Measurements from ENCODE around the gene MCOLN2. TPM values are rescaled to one million over a fixed set of nuclear protein-coding genes. Genes with fewer than 3 reads are reported as not detected.

Gene MCOLN2
- total RNA-seq, 2 experiments from 2014 or later, result 51.8 to 60.6 TPM

GRCh38 chr1:84896279-84896678 lies 100.6 kb downstream of the MCOLN2 start:
- Mint-ChIP-seq H3K4me1 (peaks cover 11% of the 10 kb centered on the region), H3K36me3 (no peaks in the 10 kb centered on the region), H3K9me3 (ENCODE audit: low read depth) (no peaks in the 10 kb centered on the region), H3K4me3 (no peak overlapping the region), H3K27ac (no peak overlapping the region), H3K27me3 (peaks cover 57% of the 10 kb centered on the region)
- DNase-seq (no peak), ATAC-seq (no peak)
- CTCF ChIA-PET, result interaction anchor here (1.2 kb wide), 1 partner anchor 8 kb away, joined by 4 read pairs; no protein-coding TSS in a partner anchor

- Mint-ChIP-seq H3K4me1 (peaks cover 17% of the 10 kb centered on the region), H3K9me3 (ENCODE audit: low read depth) (no peaks in the 10 kb centered on the region), H3K36me3 (no peaks in the 10 kb centered on the region), H3K27me3 (peaks cover 54% of the 10 kb centered on the region), H3K4me3 (peak within 1 kb of the TSS; percentile 65), H3K27ac (no peak within 1 kb of the TSS)
- CTCF ChIA-PET, result interaction anchor here (0.9 to 1.2 kb wide), 2 partner anchors 43 to 111 kb away, joined by 3 read pairs; no protein-coding TSS in a partner anchor
- ATAC-seq (peak; percentile 76), DNase-seq (peak; percentile 55)
Measured at GRCh38 chr1:84892705-84893618, 104.0 kb downstream of the MCOLN2 start, which contains the start of gene LPAR3. LPAR3 (minus strand) TSS chr1:84893206; CDS start chr1:84866120, 27,086 bp downstream.

- H3K27me3 Mint-ChIP-seq, result peaks cover 41% of the 10 kb centered on the region
- ATAC-seq, result no peak
- H3K4me3 Mint-ChIP-seq, result no peak overlapping the region
- no peak overlapping the region for H3K27ac Mint-ChIP-seq
- CTCF ChIA-PET, result no interaction called here
- H3K36me3 Mint-ChIP-seq, result no peaks in the 10 kb centered on the region
- H3K4me1 Mint-ChIP-seq, result peaks cover 17% of the 10 kb centered on the region
- DNase-seq, result no peak
- H3K9me3 Mint-ChIP-seq (ENCODE audit: low read depth), result no peaks in the 10 kb centered on the region
Measured at GRCh38 chr1:84890566-84890965, 106.3 kb downstream of the MCOLN2 start.

- peaks cover 31% of the 10 kb centered on the region for H3K27me3 Mint-ChIP-seq
- H3K36me3 Mint-ChIP-seq, result no peaks in the 10 kb centered on the region
- peaks cover 17% of the 10 kb centered on the region for H3K4me1 Mint-ChIP-seq
- DNase-seq, result no peak
- no peaks in the 10 kb centered on the region for H3K9me3 Mint-ChIP-seq (ENCODE audit: low read depth)
- no peak for ATAC-seq
- H3K4me3 Mint-ChIP-seq, result no peak overlapping the region
- CTCF ChIA-PET, result no interaction called here
- H3K27ac Mint-ChIP-seq, result no peak overlapping the region
Measured at GRCh38 chr1:84889437-84889836, 107.5 kb downstream of the MCOLN2 start.

- Mint-ChIP-seq H3K4me1 (peaks cover 14% of the 10 kb centered on the region), H3K27me3 (peaks cover 29% of the 10 kb centered on the region), H3K27ac (no peak overlapping the region), H3K9me3 (ENCODE audit: low read depth) (no peaks in the 10 kb centered on the region), H3K36me3 (no peaks in the 10 kb centered on the region), H3K4me3 (no peak overlapping the region)
- ATAC-seq (peak; percentile 32), DNase-seq (no peak)
- CTCF ChIA-PET, result interaction anchor here (0.8 to 1.8 kb wide), 2 partner anchors 8 to 24 kb away, joined by 3 to 4 read pairs; no protein-coding TSS in a partner anchor
Measured at GRCh38 chr1:84888753-84889152, 108.2 kb downstream of the MCOLN2 start.

GRCh38 chr1:84887261-84887934 lies 109.5 kb downstream of the MCOLN2 start:
- Mint-ChIP-seq H3K4me3 (no peak overlapping the region), H3K27ac (no peak overlapping the region), H3K9me3 (ENCODE audit: low read depth) (no peaks in the 10 kb centered on the region), H3K36me3 (no peaks in the 10 kb centered on the region), H3K4me1 (peaks cover 7% of the 10 kb centered on the region), H3K27me3 (peaks cover 20% of the 10 kb centered on the region)
- CTCF ChIA-PET, result interaction anchor here (1.8 kb wide), 1 partner anchor 9 kb away, joined by 4 read pairs; no protein-coding TSS in a partner anchor
- DNase-seq, result no peak
- no peak for ATAC-seq

GRCh38 chr1:84885469-84885868 lies 111.4 kb downstream of the MCOLN2 start:
- Mint-ChIP-seq H3K4me1 (peaks cover 5% of the 10 kb centered on the region), H3K27ac (no peak overlapping the region), H3K4me3 (no peak overlapping the region), H3K9me3 (ENCODE audit: low read depth) (no peaks in the 10 kb centered on the region), H3K36me3 (peaks cover 3% of the 10 kb centered on the region), H3K27me3 (peaks cover 8% of the 10 kb centered on the region)
- no peak for ATAC-seq
- no peak for DNase-seq
- CTCF ChIA-PET, result no interaction called here

GRCh38 chr1:84884671-84885389 lies 112.1 kb downstream of the MCOLN2 start:
- peaks cover 8% of the 10 kb centered on the region for H3K27me3 Mint-ChIP-seq
- H3K9me3 Mint-ChIP-seq (ENCODE audit: low read depth), result no peaks in the 10 kb centered on the region
- peaks cover 5% of the 10 kb centered on the region for H3K4me1 Mint-ChIP-seq
- ATAC-seq (no peak), DNase-seq (no peak)
- CTCF ChIA-PET, result interaction anchor here (1.2 kb wide), 1 partner anchor 60 kb away, joined by 3 read pairs; no protein-coding TSS in a partner anchor
- no peak overlapping the region for H3K27ac Mint-ChIP-seq
- H3K36me3 Mint-ChIP-seq, result peaks cover 3% of the 10 kb centered on the region
- H3K4me3 Mint-ChIP-seq, result no peak overlapping the region

GRCh38 chr1:84883286-84883685 lies 113.6 kb downstream of the MCOLN2 start:
- Mint-ChIP-seq H3K4me3 (no peak overlapping the region), H3K27me3 (peaks cover 14% of the 10 kb centered on the region), H3K9me3 (ENCODE audit: low read depth) (no peaks in the 10 kb centered on the region), H3K36me3 (peaks cover 3% of the 10 kb centered on the region), H3K27ac (no peak overlapping the region), H3K4me1 (no peaks in the 10 kb centered on the region)
- DNase-seq (no peak), ATAC-seq (no peak)
- CTCF ChIA-PET, result no interaction called here

GRCh38 chr1:84877592-84877991 lies 119.3 kb downstream of the MCOLN2 start:
- H3K9me3 Mint-ChIP-seq (ENCODE audit: low read depth), result no peaks in the 10 kb centered on the region
- CTCF ChIA-PET, result interaction anchor here (1.1 to 2.2 kb wide), 3 partner anchors 21 to 95 kb away, joined by 3 to 7 read pairs (median 3); no protein-coding TSS in a partner anchor
- no peak for ATAC-seq
- DNase-seq, result no peak
- no peak overlapping the region for H3K27ac Mint-ChIP-seq
- peaks cover 40% of the 10 kb centered on the region for H3K27me3 Mint-ChIP-seq
- H3K4me3 Mint-ChIP-seq, result no peak overlapping the region
- peaks cover 21% of the 10 kb centered on the region for H3K4me1 Mint-ChIP-seq
- peaks cover 3% of the 10 kb centered on the region for H3K36me3 Mint-ChIP-seq

GRCh38 chr1:84876353-84876752 lies 120.6 kb downstream of the MCOLN2 start:
- Mint-ChIP-seq H3K9me3 (ENCODE audit: low read depth) (no peaks in the 10 kb centered on the region), H3K27ac (no peak overlapping the region), H3K4me1 (peaks cover 21% of the 10 kb centered on the region), H3K4me3 (no peak overlapping the region), H3K36me3 (peaks cover 1% of the 10 kb centered on the region), H3K27me3 (peaks cover 51% of the 10 kb centered on the region)
- CTCF ChIA-PET, result interaction anchor here (2.2 kb wide), 1 partner anchor 94 kb away, joined by 7 read pairs; no protein-coding TSS in a partner anchor
- ATAC-seq, result peak; percentile 93
- peak; percentile 65 for DNase-seq
